SK-N-SH (cell line): Measurements from ENCODE around the gene TCEA2. TPM values are rescaled to one million over a fixed set of nuclear protein-coding genes. Genes with fewer than 3 reads are reported as not detected.

Experiments used
- CTCF ChIA-PET: fragments of 300-600, 350-600 bp; formaldehyde crosslinking; extraction: SDS; loops from one replicate; lab custom pipeline; 2021; lab: Yijun Ruan, JAX
- POLR2A ChIA-PET: fragments of 350-600 bp; sonication (Branson Sonifier 250); formaldehyde crosslinking; extraction: SDS; loops from one replicate; lab custom pipeline; 2020; ENCODE audit warnings: antibody characterized with exemption, inconsistent platforms; lab: Yijun Ruan, JAX
- DNase-seq: peaks from one replicate; pipeline ENCODE4 v3.0.0; 2012
- H2AFZ ChIP-seq: fragments of 200-600 bp; sonication (generic); 2 replicates; pipeline ENCODE4 v1.8.1; 2016; ENCODE audit warnings: antibody characterized with exemption, mild to moderate bottlenecking, low read depth
- H3F3A ChIP-seq: fragments of 200-600 bp; sonication (generic); replicated peaks from 2 replicates; pipeline ENCODE3; 2016; ENCODE audit warnings: antibody characterized with exemption, mild to moderate bottlenecking; ENCODE audit not compliant: insufficient read depth
- H3K27ac ChIP-seq, 2 experiments: fragments of 200-500 bp in 1 of 2; fragments of 200-600 bp in 1 of 2; sonication (Bioruptor generic) in 1 of 2; sonication (generic), shearing (Covaris generic) in 1 of 2; 2 replicates each; pipeline versions ENCODE4 v1.5.1 to v1.6.1; 2014 to 2016; ENCODE audit warnings: low read depth in 2 of 2, inconsistent platforms in 1 of 2, low read length in 1 of 2, mild to moderate bottlenecking in 1 of 2, mixed read lengths in 1 of 2
- H3K27me3 ChIP-seq: fragments of 200-600 bp; sonication (generic), shearing (Covaris generic); 2 replicates; pipeline ENCODE4 v1.6.1; 2016; ENCODE audit warnings: mixed run types; ENCODE audit not compliant: insufficient read depth
- H3K36me3 ChIP-seq, 2 experiments: fragments of 200-500 bp in 1 of 2; fragments of 200-600 bp in 1 of 2; sonication (Bioruptor generic) in 1 of 2; sonication (generic) in 1 of 2; replicated peaks in 1 of 2; 2 replicates each; pipeline versions ENCODE3 to v1.5.1; 2014 to 2016; ENCODE audit warnings: low read length in 1 of 2, mild to moderate bottlenecking in 1 of 2; ENCODE audit not compliant: insufficient read depth in 2 of 2, control insufficient read depth in 1 of 2
- H3K4me1 ChIP-seq, 2 experiments: fragments of 200-500 bp in 1 of 2; fragments of 200-600 bp in 1 of 2; sonication (Bioruptor generic) in 1 of 2; sonication (generic), shearing (Covaris generic) in 1 of 2; 2 replicates each; pipeline versions ENCODE4 v1.5.1 to v1.6.1; 2014 to 2016; ENCODE audit warnings: low read depth in 1 of 2, low read length in 1 of 2, mixed run types in 1 of 2; ENCODE audit not compliant: insufficient read depth in 2 of 2, control insufficient read depth in 1 of 2
- H3K4me2 ChIP-seq: fragments of 200-600 bp; sonication (generic), shearing (Covaris generic); 2 replicates; pipeline ENCODE4 v1.6.1; 2017; ENCODE audit warnings: mixed run types
- H3K4me3 ChIP-seq, 2 experiments: fragments of 200-500 bp in 1 of 2; fragments of 200-600 bp in 1 of 2; sonication (Bioruptor generic) in 1 of 2; sonication (generic), shearing (Covaris generic) in 1 of 2; 2 replicates each; pipeline versions ENCODE4 v1.5.1 to v1.8.1; 2014 to 2016; ENCODE audit warnings: low read depth in 2 of 2, inconsistent platforms in 1 of 2, low read length in 1 of 2, mild to moderate bottlenecking in 1 of 2, mixed read lengths in 1 of 2, moderate library complexity in 1 of 2
- H3K79me2 ChIP-seq: fragments of 200-600 bp; sonication (generic); 2 replicates; pipeline ENCODE4 v1.8.1; 2017; ENCODE audit warnings: mild to moderate bottlenecking; ENCODE audit not compliant: insufficient read depth
- H3K9ac ChIP-seq: fragments of 200-600 bp; sonication (generic); 2 replicates; pipeline ENCODE4 v1.6.1; 2017; ENCODE audit warnings: mixed run types
- H3K9me2 ChIP-seq: fragments of 200-600 bp; sonication (generic); 2 replicates; pipeline ENCODE4 v1.6.1; 2017; ENCODE audit warnings: mixed run types
- H3K9me3 ChIP-seq: fragments of 200-600 bp; sonication (generic); 2 replicates; pipeline ENCODE4 v1.6.1; 2017; ENCODE audit warnings: mixed run types, mild to moderate bottlenecking, moderate library complexity
- H4K20me1 ChIP-seq: fragments of 200-600 bp; sonication (generic); 2 replicates; pipeline ENCODE4 v1.6.1; 2017; ENCODE audit warnings: mild to moderate bottlenecking, mixed run types; ENCODE audit not compliant: insufficient read depth
- FOXJ3 ChIP-seq: sonication (generic); formaldehyde crosslinking; IDR thresholded peaks from 2 replicates; pipeline ENCODE4 v1.5.1; 2020; ENCODE audit warnings: mild to moderate bottlenecking, missing genetic modification reagents
- GATA2 ChIP-seq: sonication (generic); formaldehyde crosslinking; IDR thresholded peaks from 2 replicates; pipeline ENCODE4 v1.5.0; 2020; ENCODE audit warnings: mild to moderate bottlenecking, missing genetic modification reagents
- RFX5 ChIP-seq: IDR thresholded peaks from 2 replicates; pipeline ENCODE4 v1.6.1; 2012; ENCODE audit warnings: mild to moderate bottlenecking, improper control_type of control experiment, low read length
- SIN3A ChIP-seq: IDR thresholded peaks from 2 replicates; pipeline ENCODE4 v1.6.1; 2012; ENCODE audit warnings: low read depth, mild to moderate bottlenecking, low read length, moderate library complexity, borderline replicate concordance
- SMC3 ChIP-seq: IDR thresholded peaks from 2 replicates; pipeline ENCODE4 v1.6.1; 2012; ENCODE audit warnings: low read depth, low read length, improper control_type of control experiment
- YY1 ChIP-seq: IDR thresholded peaks from 2 replicates; pipeline ENCODE4 v1.4.0; 2012; ENCODE audit warnings: low read depth, mild to moderate bottlenecking
- whole genome bisulfite sequencing: methylation state at CpG from one replicate; pipeline ENCODE4 v1.1.6; 2017; ENCODE audit warnings: low lambda C conversion rate; 5-methylcytosine and 5-hydroxymethylcytosine counted together
- polyA plus RNA-seq, 3 experiments: library from polyadenylated mRNA; depleted of rRNA; stranded (reverse); fragments of >200 nt; gene quantifications; 2 replicates each; pipeline ENCODE4 v1.2.3, GENCODE V29; 2012
- TF ChIP-seq, protein P1 (sequence below): IDR thresholded peaks from 2 replicates; pipeline ENCODE4 v1.6.1; 2012; ENCODE audit warnings: mild to moderate bottlenecking, low read depth, low read length, moderate library complexity
- TF ChIP-seq, protein P2 (sequence below): IDR thresholded peaks from 2 replicates; pipeline ENCODE4 v1.4.0; 2012; ENCODE audit warnings: low read depth, borderline replicate concordance
- TF ChIP-seq, protein P3 (sequence below): fragments of 150-350 bp; IDR thresholded peaks from 2 replicates; pipeline ENCODE4 v1.6.1; 2017; ENCODE audit warnings: antibody characterized with exemption, low read length, low read depth, borderline replicate concordance

The TCEA2 gene
- polyA plus RNA-seq, 1 of the 3 experiments (the other 2 are of a cell fraction): 98.9 TPM

DNA sequence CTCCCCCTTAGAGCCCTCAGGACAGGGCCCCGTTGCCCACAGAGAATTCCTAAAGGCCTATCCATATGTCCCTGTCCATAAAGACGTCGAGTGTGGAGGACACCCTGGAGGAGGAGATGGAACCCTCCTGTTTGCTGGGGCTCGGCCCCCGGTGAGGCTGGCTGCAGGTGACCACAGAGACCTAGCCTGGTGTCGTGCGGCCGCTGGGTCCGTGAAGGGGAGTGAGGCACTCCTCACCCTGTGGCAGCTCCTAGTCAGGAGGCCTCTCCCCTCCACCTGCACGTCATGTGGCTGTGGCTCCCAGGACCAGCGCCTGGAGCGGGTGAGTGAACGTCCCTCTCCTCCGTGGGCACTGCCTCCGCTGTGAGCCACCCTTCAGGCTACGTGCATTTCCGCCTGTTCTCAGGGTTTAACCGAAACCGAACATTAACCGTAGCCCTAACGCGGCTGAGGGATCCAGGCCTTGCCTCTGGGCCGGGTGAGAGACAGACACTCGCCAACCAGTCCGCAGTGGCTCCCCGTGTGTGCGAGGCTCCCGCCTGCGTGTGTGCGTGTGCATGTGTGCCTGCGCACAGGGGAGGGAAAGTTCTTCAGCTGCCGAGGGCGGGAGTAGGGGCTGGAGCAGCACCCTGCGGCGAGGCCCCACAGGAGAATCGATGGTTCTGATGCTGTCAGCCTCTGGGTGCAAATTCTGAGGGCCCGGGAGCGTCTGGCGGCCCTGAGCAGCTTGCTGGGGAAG, 5.9 kb upstream of the TCEA2 start:
- DNase-seq: no peak
- H3K36me3 ChIP-seq: no peaks in the 10 kb centered on the region
- H3K9me3 ChIP-seq: no peaks in the 10 kb centered on the region
- H3K9me2 ChIP-seq: no peaks in the 10 kb centered on the region
- WGBS: 92% methylated on average over 23 of the region's 39 CpGs
- H3K27me3 ChIP-seq: no peaks in the 10 kb centered on the region
- CTCF ChIA-PET: interaction anchor here (0.6 to 4.6 kb wide), 21 partner anchors 8 to 182 kb away, joined by 3 to 61 read pairs (median 3); partner anchors contain the start of genes LKAAEAR1, OPRL1, PRPF6 and RGS19
- no peak overlapping the region for H3K27ac ChIP-seq
- H3K4me1 ChIP-seq: peaks cover 0 to 10% of the 10 kb centered on the region in 2 experiments; a peak in 1 of 4 replicates
- no peaks in the 10 kb centered on the region for H3K79me2 ChIP-seq
- H4K20me1 ChIP-seq: no peaks in the 10 kb centered on the region
- no peak overlapping the region for H3K4me2 ChIP-seq
- POLR2A ChIA-PET: interaction anchor here (0.8 kb wide), 1 partner anchor 76 kb away, joined by 3 read pairs; the partner anchor contains the start of gene PRPF6
- H2AFZ ChIP-seq: no peak overlapping the region
- no peak overlapping the region for H3K4me3 ChIP-seq
- no peaks in the 10 kb centered on the region for H3F3A ChIP-seq
- TF ChIP-seq SMC3: no peak
- no peak for TF ChIP-seq SIN3A
- no peak for TF ChIP-seq FOXJ3 (CRISPR knock-in tag)
- TF ChIP-seq GATA2 (CRISPR knock-in tag): no peak
- no peak for TF ChIP-seq YY1
- TF ChIP-seq, protein P1, sequence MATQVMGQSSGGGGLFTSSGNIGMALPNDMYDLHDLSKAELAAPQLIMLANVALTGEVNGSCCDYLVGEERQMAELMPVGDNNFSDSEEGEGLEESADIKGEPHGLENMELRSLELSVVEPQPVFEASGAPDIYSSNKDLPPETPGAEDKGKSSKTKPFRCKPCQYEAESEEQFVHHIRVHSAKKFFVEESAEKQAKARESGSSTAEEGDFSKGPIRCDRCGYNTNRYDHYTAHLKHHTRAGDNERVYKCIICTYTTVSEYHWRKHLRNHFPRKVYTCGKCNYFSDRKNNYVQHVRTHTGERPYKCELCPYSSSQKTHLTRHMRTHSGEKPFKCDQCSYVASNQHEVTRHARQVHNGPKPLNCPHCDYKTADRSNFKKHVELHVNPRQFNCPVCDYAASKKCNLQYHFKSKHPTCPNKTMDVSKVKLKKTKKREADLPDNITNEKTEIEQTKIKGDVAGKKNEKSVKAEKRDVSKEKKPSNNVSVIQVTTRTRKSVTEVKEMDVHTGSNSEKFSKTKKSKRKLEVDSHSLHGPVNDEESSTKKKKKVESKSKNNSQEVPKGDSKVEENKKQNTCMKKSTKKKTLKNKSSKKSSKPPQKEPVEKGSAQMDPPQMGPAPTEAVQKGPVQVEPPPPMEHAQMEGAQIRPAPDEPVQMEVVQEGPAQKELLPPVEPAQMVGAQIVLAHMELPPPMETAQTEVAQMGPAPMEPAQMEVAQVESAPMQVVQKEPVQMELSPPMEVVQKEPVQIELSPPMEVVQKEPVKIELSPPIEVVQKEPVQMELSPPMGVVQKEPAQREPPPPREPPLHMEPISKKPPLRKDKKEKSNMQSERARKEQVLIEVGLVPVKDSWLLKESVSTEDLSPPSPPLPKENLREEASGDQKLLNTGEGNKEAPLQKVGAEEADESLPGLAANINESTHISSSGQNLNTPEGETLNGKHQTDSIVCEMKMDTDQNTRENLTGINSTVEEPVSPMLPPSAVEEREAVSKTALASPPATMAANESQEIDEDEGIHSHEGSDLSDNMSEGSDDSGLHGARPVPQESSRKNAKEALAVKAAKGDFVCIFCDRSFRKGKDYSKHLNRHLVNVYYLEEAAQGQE: no peak
- no peak for TF ChIP-seq RFX5
- TF ChIP-seq, protein P2, sequence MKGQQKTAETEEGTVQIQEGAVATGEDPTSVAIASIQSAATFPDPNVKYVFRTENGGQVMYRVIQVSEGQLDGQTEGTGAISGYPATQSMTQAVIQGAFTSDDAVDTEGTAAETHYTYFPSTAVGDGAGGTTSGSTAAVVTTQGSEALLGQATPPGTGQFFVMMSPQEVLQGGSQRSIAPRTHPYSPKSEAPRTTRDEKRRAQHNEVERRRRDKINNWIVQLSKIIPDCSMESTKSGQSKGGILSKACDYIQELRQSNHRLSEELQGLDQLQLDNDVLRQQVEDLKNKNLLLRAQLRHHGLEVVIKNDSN: no peak
- TF ChIP-seq, protein P3, sequence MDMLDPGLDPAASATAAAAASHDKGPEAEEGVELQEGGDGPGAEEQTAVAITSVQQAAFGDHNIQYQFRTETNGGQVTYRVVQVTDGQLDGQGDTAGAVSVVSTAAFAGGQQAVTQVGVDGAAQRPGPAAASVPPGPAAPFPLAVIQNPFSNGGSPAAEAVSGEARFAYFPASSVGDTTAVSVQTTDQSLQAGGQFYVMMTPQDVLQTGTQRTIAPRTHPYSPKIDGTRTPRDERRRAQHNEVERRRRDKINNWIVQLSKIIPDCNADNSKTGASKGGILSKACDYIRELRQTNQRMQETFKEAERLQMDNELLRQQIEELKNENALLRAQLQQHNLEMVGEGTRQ: no peak
- H3K9ac ChIP-seq: no peak overlapping the region
